Measurements from ENCODE around the gene TXN. TPM values are rescaled to one million over a fixed set of nuclear protein-coding genes. Genes with fewer than 3 reads are reported as not detected.
"Not testable (repeated sequence)": the region's sequence is repeated elsewhere in the genome, so short reads cannot be mapped to it uniquely, and the experiment has no call there.

Gene TXN
- total RNA-seq, 1 donor from 2014 or later, result 539 TPM

GRCh38 chr9:110197330-110198187, 58.7 kb downstream of the TXN start:
- Mint-ChIP-seq H3K9me3 (no peaks in the 10 kb centered on the region), H3K27ac (no peak overlapping the region), H3K4me1 (ENCODE audit: low read depth) (peaks cover 10% of the 10 kb centered on the region), H3K27me3 (ENCODE audit: low read depth) (peaks cover 13% of the 10 kb centered on the region), H3K36me3 (ENCODE audit: low read depth) (no peaks in the 10 kb centered on the region), H3K4me3 (ENCODE audit: low read depth) (no peak overlapping the region)
- intact Hi-C loops (cut with micrococcal nuclease), result no loop called here
- no peak for DNase-seq (ENCODE audit: low spot score)

GRCh38 chr9:110196084-110196499, 60.2 kb downstream of the TXN start:
- DNase-seq (ENCODE audit: low spot score); H3K36me3 Mint-ChIP-seq (ENCODE audit: low read depth); intact Hi-C loops (cut with micrococcal nuclease); H3K9me3 Mint-ChIP-seq; H3K27me3 Mint-ChIP-seq (ENCODE audit: low read depth); H3K27ac Mint-ChIP-seq; H3K4me3 Mint-ChIP-seq (ENCODE audit: low read depth): not testable (repeated sequence)
- H3K4me1 Mint-ChIP-seq (ENCODE audit: low read depth), result peaks cover 11% of the 10 kb centered on the region

Other genes with a start within 250 kb of the TXN start
- not detected in 2 replicates for gene C9orf152, start 48.3 kb downstream of the TXN start, total RNA-seq
- not detected in 2 replicates for gene TXNDC8, start 81.4 kb upstream of the TXN start, total RNA-seq

Measured in activated T-helper 2 cell treated with anti-CD3 and anti-CD28 coated beads, Interferon-gamma antibody, Interleukin-2, Interleukin-4, amounts not matched to agents 10 μg/mL and 5 μg/mL and 100 μg/mL, durations not matched to agents 14 hours and 24 hours and 36 hours (primary cell).